Measurements from ENCODE around the gene TSPAN33. TPM values are rescaled to one million over a fixed set of nuclear protein-coding genes. Genes with fewer than 3 reads are reported as not detected.

Gene TSPAN33, protein sequence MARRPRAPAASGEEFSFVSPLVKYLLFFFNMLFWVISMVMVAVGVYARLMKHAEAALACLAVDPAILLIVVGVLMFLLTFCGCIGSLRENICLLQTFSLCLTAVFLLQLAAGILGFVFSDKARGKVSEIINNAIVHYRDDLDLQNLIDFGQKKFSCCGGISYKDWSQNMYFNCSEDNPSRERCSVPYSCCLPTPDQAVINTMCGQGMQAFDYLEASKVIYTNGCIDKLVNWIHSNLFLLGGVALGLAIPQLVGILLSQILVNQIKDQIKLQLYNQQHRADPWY
- polyA plus RNA-seq (2012; ENCODE audit: insufficient read depth, insufficient read length, low read depth), result 5.3 TPM

- Histone ChIP-seq H3K36me3 (no peaks in the 10 kb centered on the region), H3K4me3 (ENCODE audit: low read depth, low read length) (peak within 1 kb of the TSS; percentile 74), H3K9me3 (no peaks in the 10 kb centered on the region), H3K4me1 (no peaks in the 10 kb centered on the region), H3K27me3 (peaks cover 24% of the 10 kb centered on the region)
- peak; percentile 90 for DNase-seq
- TF ChIP-seq, protein P1, sequence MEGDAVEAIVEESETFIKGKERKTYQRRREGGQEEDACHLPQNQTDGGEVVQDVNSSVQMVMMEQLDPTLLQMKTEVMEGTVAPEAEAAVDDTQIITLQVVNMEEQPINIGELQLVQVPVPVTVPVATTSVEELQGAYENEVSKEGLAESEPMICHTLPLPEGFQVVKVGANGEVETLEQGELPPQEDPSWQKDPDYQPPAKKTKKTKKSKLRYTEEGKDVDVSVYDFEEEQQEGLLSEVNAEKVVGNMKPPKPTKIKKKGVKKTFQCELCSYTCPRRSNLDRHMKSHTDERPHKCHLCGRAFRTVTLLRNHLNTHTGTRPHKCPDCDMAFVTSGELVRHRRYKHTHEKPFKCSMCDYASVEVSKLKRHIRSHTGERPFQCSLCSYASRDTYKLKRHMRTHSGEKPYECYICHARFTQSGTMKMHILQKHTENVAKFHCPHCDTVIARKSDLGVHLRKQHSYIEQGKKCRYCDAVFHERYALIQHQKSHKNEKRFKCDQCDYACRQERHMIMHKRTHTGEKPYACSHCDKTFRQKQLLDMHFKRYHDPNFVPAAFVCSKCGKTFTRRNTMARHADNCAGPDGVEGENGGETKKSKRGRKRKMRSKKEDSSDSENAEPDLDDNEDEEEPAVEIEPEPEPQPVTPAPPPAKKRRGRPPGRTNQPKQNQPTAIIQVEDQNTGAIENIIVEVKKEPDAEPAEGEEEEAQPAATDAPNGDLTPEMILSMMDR (IDR thresholded peaks at IDR 0.05; ENCODE audit: low read depth, low read length), result no peak
Observed at GRCh38 chr7:129144095-129144833, at the start of gene TSPAN33. TSS of gene TSPAN33 (plus strand) at chr7:129144707. CDS start at chr7:129144981, 274 bp downstream.

GRCh38 chr7:129095258-129095657 lies 49.2 kb upstream of the TSPAN33 start:
- no peak overlapping the region for H3K4me3 ChIP-seq (ENCODE audit: low read depth, low read length)
- no peaks in the 10 kb centered on the region for H3K27me3 ChIP-seq
- TF ChIP-seq, protein P1 (IDR thresholded peaks at IDR 0.05; ENCODE audit: low read depth, low read length), result no peak
- no peak for DNase-seq
- no peaks in the 10 kb centered on the region for H3K4me1 ChIP-seq
- no peaks in the 10 kb centered on the region for H3K9me3 ChIP-seq
- H3K36me3 ChIP-seq, result no peaks in the 10 kb centered on the region

DNA sequence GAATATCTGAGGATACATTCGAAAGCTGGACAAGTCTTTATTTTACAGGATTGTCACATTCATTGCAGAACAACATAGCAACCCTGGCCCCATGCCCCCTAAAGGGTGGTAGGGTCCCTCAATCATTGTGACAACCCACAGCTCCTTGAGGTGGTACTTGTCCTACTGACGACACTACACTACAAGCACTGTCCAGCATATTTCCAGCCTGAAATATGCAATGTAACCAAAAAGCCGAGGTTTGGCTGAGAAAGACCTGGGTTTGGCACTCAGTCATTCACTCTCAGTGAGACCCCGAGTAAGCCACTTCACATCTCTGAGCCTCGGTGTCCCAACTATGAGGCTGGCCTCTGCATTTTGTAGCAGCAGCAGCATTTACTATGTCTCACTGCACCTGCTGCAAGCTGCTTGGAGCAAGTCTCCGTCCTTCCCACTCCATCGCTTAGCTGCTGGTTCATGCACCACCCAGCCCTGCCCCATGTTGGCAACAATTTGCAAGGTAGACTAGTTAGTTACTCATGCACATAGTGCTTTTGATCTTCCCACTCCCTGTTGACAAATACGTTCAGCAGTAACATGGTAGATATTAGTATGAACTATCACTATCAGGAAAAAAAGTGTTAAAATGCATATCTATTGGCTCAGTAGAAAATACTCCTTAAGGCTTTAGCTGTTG lies 46.0 kb upstream of the TSPAN33 start:
- Histone ChIP-seq H3K27me3 (no peaks in the 10 kb centered on the region), H3K36me3 (no peaks in the 10 kb centered on the region), H3K9me3 (no peaks in the 10 kb centered on the region), H3K4me1 (no peaks in the 10 kb centered on the region), H3K4me3 (ENCODE audit: low read depth, low read length) (no peak overlapping the region)
- DNase-seq, result no peak
- TF ChIP-seq, protein P1 (IDR thresholded peaks at IDR 0.05; ENCODE audit: low read depth, low read length), result no peak

DNA sequence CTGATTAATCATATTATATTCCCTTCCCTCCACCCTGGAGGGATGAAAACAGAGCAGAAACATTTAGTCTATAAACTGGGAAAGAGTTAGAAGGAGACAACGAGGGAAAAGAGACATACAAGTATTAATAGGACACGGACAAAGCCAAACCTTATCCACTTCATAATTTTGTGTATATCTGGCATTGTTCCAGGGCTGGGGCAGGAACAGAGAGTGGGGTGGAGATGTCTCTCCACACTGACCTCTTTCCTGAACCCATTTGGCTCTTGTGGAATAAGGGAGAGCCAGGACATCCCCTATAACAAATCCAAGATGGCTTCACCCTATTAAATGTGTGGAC lies 43.7 kb upstream of the TSPAN33 start:
- H3K4me1 ChIP-seq, result no peaks in the 10 kb centered on the region
- no peak for DNase-seq

DNA sequence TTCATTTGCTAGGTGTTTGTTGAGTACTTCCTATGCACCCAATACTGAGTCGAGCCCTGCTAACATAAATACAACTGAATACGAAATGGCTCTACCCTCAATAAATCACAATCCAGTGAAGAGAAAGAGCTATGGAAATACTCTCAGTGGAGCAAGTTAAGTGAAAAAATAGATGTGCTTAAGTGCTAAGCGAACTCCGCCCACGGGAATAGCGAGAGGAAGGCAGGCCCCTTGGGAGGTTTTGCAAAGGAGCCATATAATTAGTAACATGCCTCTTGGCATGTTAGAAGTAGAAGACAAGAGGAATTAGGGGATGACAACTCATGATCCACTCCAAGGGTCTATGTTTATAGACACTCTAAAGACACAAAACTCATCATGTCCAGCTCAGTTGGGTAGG lies 42.8 kb upstream of the TSPAN33 start:
- H3K4me1 ChIP-seq, result no peaks in the 10 kb centered on the region
- H3K36me3 ChIP-seq, result no peaks in the 10 kb centered on the region
- TF ChIP-seq, protein P1 (IDR thresholded peaks at IDR 0.05; ENCODE audit: low read depth, low read length), result no peak
- no peaks in the 10 kb centered on the region for H3K9me3 ChIP-seq
- H3K4me3 ChIP-seq (ENCODE audit: low read depth, low read length), result no peak overlapping the region
- no peaks in the 10 kb centered on the region for H3K27me3 ChIP-seq
- DNase-seq, result no peak

More for the DNA sequence above, 43.7 kb upstream of the TSPAN33 start:
- Histone ChIP-seq H3K36me3 (no peaks in the 10 kb centered on the region), H3K9me3 (no peaks in the 10 kb centered on the region), H3K4me3 (ENCODE audit: low read depth, low read length) (no peak overlapping the region), H3K27me3 (no peaks in the 10 kb centered on the region)
- TF ChIP-seq, protein P1 (IDR thresholded peaks at IDR 0.05; ENCODE audit: low read depth, low read length), result no peak

Measured in BE2C (cell line).